GM23338 (cell line): ENCODE data around the gene RIIAD1. TPM values are rescaled to one million over a fixed set of nuclear protein-coding genes. Genes with fewer than 3 reads are reported as not detected.

Experiments
- ATAC-seq: fragments of 200-7000 bp; cut with Tn5 transposase; 3 replicates; pipeline ENCODE4 v1.9.1; 2020
- DNase-seq: peaks from one replicate; pipeline ENCODE4 v3.0.0-alpha.2; 2015; ENCODE audit warnings: low spot score
- H2AFZ ChIP-seq: fragments of 200-600 bp; sonication (generic); 2 replicates; pipeline ENCODE4 v1.8.0; 2016; ENCODE audit warnings: antibody characterized with exemption, mild to moderate bottlenecking, moderate library complexity
- H3F3A ChIP-seq: fragments of 200-600 bp; sonication (generic); replicated peaks from 2 replicates; pipeline ENCODE4 v1.8.0; 2017; ENCODE audit warnings: antibody characterized with exemption, mixed run types, low read depth
- H3K27ac ChIP-seq: fragments of 200-600 bp; sonication (generic); 2 replicates; pipeline ENCODE4 v1.6.1; 2016; ENCODE audit warnings: low read depth
- H3K27me3 ChIP-seq: fragments of 200-600 bp; sonication (generic); 2 replicates; pipeline ENCODE4 v1.8.0; 2016; ENCODE audit warnings: mild to moderate bottlenecking, mixed run types, moderate library complexity; ENCODE audit not compliant: insufficient read depth
- H3K36me3 ChIP-seq: fragments of 200-600 bp; sonication (generic); 2 replicates; pipeline ENCODE4 v1.8.0; 2016; ENCODE audit warnings: mild to moderate bottlenecking; ENCODE audit not compliant: insufficient read depth
- H3K4me1 ChIP-seq: fragments of 200-600 bp; sonication (generic); 2 replicates; pipeline ENCODE4 v1.8.0; 2016; ENCODE audit warnings: mild to moderate bottlenecking, moderate library complexity; ENCODE audit not compliant: insufficient read depth
- H3K4me2 ChIP-seq: fragments of 200-600 bp; sonication (generic); 2 replicates; pipeline ENCODE4 v1.7.1; 2017; ENCODE audit warnings: mixed run types
- H3K4me3 ChIP-seq: fragments of 200-600 bp; sonication (generic); 2 replicates; pipeline ENCODE4 v1.6.1; 2016; ENCODE audit warnings: mixed run types
- H3K79me2 ChIP-seq: fragments of 200-600 bp; sonication (generic); replicated peaks from 2 replicates; pipeline ENCODE4 v1.8.0; 2017; ENCODE audit warnings: mild to moderate bottlenecking; ENCODE audit not compliant: insufficient read depth
- H3K9me2 ChIP-seq: fragments of 200-600 bp; sonication (generic); 2 replicates; pipeline ENCODE4 v1.8.0; 2017; ENCODE audit not compliant: insufficient read depth
- H4K20me1 ChIP-seq: fragments of 200-600 bp; sonication (generic); replicated peaks from 2 replicates; pipeline ENCODE4 v1.8.0; 2017; ENCODE audit warnings: mild to moderate bottlenecking; ENCODE audit not compliant: insufficient read depth
- H3K27ac Mint-ChIP-seq: 2 replicates; pipeline ENCODE4 v1.8.0; 2020; ENCODE audit warnings: inconsistent platforms, mild to moderate bottlenecking, moderate library complexity, mixed read lengths
- H3K27me3 Mint-ChIP-seq: 3 replicates; pipeline ENCODE4 v1.8.0; 2022; ENCODE audit warnings: low read depth, mild to moderate bottlenecking, moderate library complexity, mixed read lengths, inconsistent platforms; ENCODE audit not compliant: insufficient read depth, poor library complexity
- H3K36me3 Mint-ChIP-seq: 3 replicates; pipeline ENCODE4 v1.8.0; 2021; ENCODE audit warnings: low read depth, mild to moderate bottlenecking, inconsistent platforms, moderate library complexity, mixed read lengths
- H3K4me1 Mint-ChIP-seq: 3 replicates; pipeline ENCODE4 v1.8.0; 2020; ENCODE audit warnings: mild to moderate bottlenecking, inconsistent platforms, mixed read lengths
- H3K4me3 Mint-ChIP-seq: 3 replicates; pipeline ENCODE4 v1.8.0; 2021; ENCODE audit warnings: moderate library complexity, mild to moderate bottlenecking, inconsistent platforms, mixed read lengths
- H3K9me3 Mint-ChIP-seq: 3 replicates; pipeline ENCODE4 v1.8.0; 2020; ENCODE audit warnings: moderate library complexity, mild to moderate bottlenecking, inconsistent platforms, mixed read lengths
- CREB1 ChIP-seq: fragments of 250-450 bp; sonication (Bioruptor Pico); IDR thresholded peaks from 2 replicates; pipeline ENCODE4 v1.5.0; 2020; ENCODE audit warnings: low read depth, mild to moderate bottlenecking, moderate library complexity
- EZH2 ChIP-seq: fragments of 200-600 bp; sonication (generic); IDR thresholded peaks from one replicate; pipeline ENCODE4 v1.8.0; 2017; ENCODE audit warnings: antibody characterized with exemption, mild to moderate bottlenecking, low read depth; ENCODE audit not compliant: unreplicated experiment
- EZH2phosphoT487 ChIP-seq: fragments of 200-600 bp; sonication (generic); IDR thresholded peaks from one replicate; pipeline ENCODE4 v1.8.1; 2018; ENCODE audit warnings: antibody characterized with exemption; ENCODE audit not compliant: unreplicated experiment
- JUNB ChIP-seq: IDR thresholded peaks from one replicate; pipeline ENCODE4 v1.6.1; 2016; ENCODE audit warnings: antibody characterized with exemption; ENCODE audit not compliant: unreplicated experiment
- POLR2AphosphoS5 ChIP-seq: IDR thresholded peaks from 2 replicates; pipeline ENCODE4 v1.6.1; 2016; ENCODE audit warnings: antibody characterized with exemption, low read depth
- long read RNA-seq: library from polyadenylated mRNA; unstranded; transcript quantifications from one replicate; pipeline ENCODE4 v2.0.0, GENCODE V29; 2020; ENCODE audit not compliant: unreplicated experiment
- polyA plus RNA-seq: library from polyadenylated mRNA; unstranded; fragments of >200 nt; fragmentation: Nextera tagmentation; extraction: Ambion mirVana; gene quantifications from 2 replicates; pipeline ENCODE4 v1.2.1, GENCODE V29; 2016
- total RNA-seq: library from RNA; depleted of rRNA; stranded (reverse); fragments of >200 nt; shearing (Covaris generic); gene quantifications from 2 replicates; pipeline ENCODE4 v1.2.3, GENCODE V29; 2014; rRNA removed
- TF ChIP-seq, protein P1 (sequence below): IDR thresholded peaks from one replicate; pipeline ENCODE4 v1.6.1; 2018; ENCODE audit warnings: antibody characterized with exemption; ENCODE audit not compliant: unreplicated experiment
- TF ChIP-seq, protein P2 (sequence below), 2 experiments: fragments of 200-600 bp in 1 of 2; sonication (generic) in 1 of 2; conservative IDR thresholded peaks; 2 replicates each; pipeline versions ENCODE4 v1.5.1 to v1.6.1; 2016 to 2017; ENCODE audit warnings: antibody characterized with exemption in 2 of 2, low read depth in 2 of 2, mild to moderate bottlenecking in 2 of 2, moderate library complexity in 1 of 2
- TF ChIP-seq, protein P3 (sequence below): fragments of 250-450 bp; sonication (Bioruptor Pico); IDR thresholded peaks from 2 replicates; pipeline ENCODE4 v1.5.0; 2020; ENCODE audit warnings: mild to moderate bottlenecking, moderate library complexity

Gene RIIAD1, protein sequence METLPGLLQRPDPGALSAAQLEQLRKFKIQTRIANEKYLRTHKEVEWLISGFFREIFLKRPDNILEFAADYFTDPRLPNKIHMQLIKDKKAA
- total RNA-seq = not detected in 2 replicates
- polyA plus RNA-seq = not detected in 2 replicates
- long read RNA-seq = 0 reads

DNA sequence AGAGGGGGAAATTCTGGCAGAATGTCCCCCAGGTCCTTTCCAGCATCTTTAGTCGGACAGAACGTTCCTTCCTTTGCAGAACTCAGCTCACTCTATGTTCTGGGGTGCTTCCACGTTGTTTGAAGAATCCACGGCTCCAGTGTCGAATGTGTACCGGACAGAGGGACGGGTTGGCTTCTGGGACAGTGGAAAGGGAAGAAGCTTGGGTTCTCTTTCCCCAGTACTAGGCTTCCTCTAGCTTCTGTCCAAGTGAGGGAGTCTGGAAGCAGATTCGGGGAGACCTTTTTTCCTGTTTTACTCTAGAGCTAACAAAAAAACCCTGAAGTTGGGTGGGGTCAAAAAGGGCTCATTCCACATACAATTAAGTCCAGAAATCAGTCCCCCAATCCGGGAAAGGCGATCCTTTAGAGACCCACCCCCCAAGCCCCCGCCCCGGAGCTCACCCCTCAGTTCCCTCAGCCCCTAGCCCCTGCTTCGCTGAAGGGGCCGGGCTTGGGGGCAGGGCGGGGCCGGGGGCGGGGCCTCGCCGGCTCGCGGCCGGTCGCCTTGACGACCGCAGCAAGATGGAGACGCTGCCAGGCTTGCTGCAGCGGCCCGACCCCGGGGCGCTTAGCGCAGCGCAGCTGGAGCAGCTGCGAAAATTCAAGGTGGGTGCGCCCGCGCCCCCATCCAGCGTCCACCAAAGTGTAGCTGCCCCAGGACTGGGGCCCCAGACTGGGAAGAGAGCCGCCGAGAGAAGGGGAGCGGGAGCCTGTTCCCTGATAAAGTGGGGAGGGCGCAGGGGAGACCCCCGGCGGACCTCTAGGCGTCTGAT lies at the start of gene RIIAD1:
Gene RIIAD1 (plus strand): TSS at position 549 of the 814 bp plus-strand sequence. CDS start 15 bp downstream, at position 564.
- Mint-ChIP-seq H3K9me3 (no peaks in the 10 kb centered on the region), H3K4me3 (peak within 1 kb of the TSS; percentile 78), H3K36me3 (no peaks in the 10 kb centered on the region), H3K27me3 (peaks cover 41% of the 10 kb centered on the region), H3K4me1 (peaks cover 27% of the 10 kb centered on the region), H3K27ac (no peak within 1 kb of the TSS)
- Histone ChIP-seq H3K27ac (no peak within 1 kb of the TSS), H3F3A (no peaks in the 10 kb centered on the region), H4K20me1 (0 out of 2 replicates have a peak, but pooled peaks cover 2% of the 10 kb centered on the region), H3K9me2 (no peaks in the 10 kb centered on the region), H3K4me3 (peak within 1 kb of the TSS; percentile 87), H3K36me3 (no peaks in the 10 kb centered on the region), H3K27me3 (peaks cover 62% of the 10 kb centered on the region), H3K79me2 (no peaks in the 10 kb centered on the region), H3K4me2 (peak within 1 kb of the TSS; percentile 93), H2AFZ (peak within 1 kb of the TSS; percentile 95), H3K4me1 (peaks cover 19% of the 10 kb centered on the region)
- DNase-seq = peak; percentile 78
- TF ChIP-seq EZH2phosphoT487 (no peak), POLR2AphosphoS5 (no peak)
- peak; percentile 84 for ATAC-seq

DNA sequence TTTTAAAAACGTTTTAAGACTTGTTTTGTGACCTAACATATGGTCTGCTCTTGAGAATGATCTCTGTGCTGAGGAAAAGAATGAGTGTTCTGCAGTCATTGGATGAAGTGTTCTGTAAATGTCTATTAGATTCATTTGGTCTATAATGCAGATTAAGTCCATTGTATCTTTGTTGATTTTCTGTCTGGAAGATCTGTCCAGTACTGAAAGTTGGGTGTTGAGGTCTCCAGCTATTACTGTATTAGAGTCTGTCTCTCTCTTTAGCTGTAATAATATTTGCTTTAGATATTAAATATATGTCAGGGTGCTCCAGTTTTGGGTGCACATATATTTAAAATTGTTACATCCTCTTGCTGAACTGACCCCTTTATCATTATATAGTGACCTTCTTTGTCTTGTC lies 47.9 kb upstream of the RIIAD1 start:
- Histone ChIP-seq H3F3A (no peaks in the 10 kb centered on the region), H3K36me3 (peaks cover 5% of the 10 kb centered on the region), H4K20me1 (0 out of 2 replicates have a peak, but pooled peaks cover 6% of the 10 kb centered on the region), H3K9me2 (no peaks in the 10 kb centered on the region), H3K79me2 (0 out of 2 replicates have a peak, but pooled peaks cover 4% of the 10 kb centered on the region), H2AFZ (no peak overlapping the region), H3K4me3 (no peak overlapping the region), H3K4me2 (no peak overlapping the region), H3K27ac (no peak overlapping the region), H3K27me3 (no peaks in the 10 kb centered on the region), H3K4me1 (no peaks in the 10 kb centered on the region)
- Mint-ChIP-seq H3K27ac (no peak overlapping the region), H3K27me3 (no peaks in the 10 kb centered on the region), H3K4me1 (no peaks in the 10 kb centered on the region), H3K4me3 (no peak overlapping the region), H3K36me3 (peaks cover 31% of the 10 kb centered on the region), H3K9me3 (no peaks in the 10 kb centered on the region)
- DNase-seq = no peak
- ATAC-seq = no peak
- TF ChIP-seq POLR2AphosphoS5 (no peak), CREB1 (no peak), JUNB (no peak), EZH2 (no peak)
- TF ChIP-seq, protein P1, sequence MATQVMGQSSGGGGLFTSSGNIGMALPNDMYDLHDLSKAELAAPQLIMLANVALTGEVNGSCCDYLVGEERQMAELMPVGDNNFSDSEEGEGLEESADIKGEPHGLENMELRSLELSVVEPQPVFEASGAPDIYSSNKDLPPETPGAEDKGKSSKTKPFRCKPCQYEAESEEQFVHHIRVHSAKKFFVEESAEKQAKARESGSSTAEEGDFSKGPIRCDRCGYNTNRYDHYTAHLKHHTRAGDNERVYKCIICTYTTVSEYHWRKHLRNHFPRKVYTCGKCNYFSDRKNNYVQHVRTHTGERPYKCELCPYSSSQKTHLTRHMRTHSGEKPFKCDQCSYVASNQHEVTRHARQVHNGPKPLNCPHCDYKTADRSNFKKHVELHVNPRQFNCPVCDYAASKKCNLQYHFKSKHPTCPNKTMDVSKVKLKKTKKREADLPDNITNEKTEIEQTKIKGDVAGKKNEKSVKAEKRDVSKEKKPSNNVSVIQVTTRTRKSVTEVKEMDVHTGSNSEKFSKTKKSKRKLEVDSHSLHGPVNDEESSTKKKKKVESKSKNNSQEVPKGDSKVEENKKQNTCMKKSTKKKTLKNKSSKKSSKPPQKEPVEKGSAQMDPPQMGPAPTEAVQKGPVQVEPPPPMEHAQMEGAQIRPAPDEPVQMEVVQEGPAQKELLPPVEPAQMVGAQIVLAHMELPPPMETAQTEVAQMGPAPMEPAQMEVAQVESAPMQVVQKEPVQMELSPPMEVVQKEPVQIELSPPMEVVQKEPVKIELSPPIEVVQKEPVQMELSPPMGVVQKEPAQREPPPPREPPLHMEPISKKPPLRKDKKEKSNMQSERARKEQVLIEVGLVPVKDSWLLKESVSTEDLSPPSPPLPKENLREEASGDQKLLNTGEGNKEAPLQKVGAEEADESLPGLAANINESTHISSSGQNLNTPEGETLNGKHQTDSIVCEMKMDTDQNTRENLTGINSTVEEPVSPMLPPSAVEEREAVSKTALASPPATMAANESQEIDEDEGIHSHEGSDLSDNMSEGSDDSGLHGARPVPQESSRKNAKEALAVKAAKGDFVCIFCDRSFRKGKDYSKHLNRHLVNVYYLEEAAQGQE = no peak
- TF ChIP-seq, protein P2, sequence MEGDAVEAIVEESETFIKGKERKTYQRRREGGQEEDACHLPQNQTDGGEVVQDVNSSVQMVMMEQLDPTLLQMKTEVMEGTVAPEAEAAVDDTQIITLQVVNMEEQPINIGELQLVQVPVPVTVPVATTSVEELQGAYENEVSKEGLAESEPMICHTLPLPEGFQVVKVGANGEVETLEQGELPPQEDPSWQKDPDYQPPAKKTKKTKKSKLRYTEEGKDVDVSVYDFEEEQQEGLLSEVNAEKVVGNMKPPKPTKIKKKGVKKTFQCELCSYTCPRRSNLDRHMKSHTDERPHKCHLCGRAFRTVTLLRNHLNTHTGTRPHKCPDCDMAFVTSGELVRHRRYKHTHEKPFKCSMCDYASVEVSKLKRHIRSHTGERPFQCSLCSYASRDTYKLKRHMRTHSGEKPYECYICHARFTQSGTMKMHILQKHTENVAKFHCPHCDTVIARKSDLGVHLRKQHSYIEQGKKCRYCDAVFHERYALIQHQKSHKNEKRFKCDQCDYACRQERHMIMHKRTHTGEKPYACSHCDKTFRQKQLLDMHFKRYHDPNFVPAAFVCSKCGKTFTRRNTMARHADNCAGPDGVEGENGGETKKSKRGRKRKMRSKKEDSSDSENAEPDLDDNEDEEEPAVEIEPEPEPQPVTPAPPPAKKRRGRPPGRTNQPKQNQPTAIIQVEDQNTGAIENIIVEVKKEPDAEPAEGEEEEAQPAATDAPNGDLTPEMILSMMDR (conservative IDR thresholded peaks at IDR 0.05; ENCODE audit: low read depth in 2 of 2) = no peak
- TF ChIP-seq, protein P3, sequence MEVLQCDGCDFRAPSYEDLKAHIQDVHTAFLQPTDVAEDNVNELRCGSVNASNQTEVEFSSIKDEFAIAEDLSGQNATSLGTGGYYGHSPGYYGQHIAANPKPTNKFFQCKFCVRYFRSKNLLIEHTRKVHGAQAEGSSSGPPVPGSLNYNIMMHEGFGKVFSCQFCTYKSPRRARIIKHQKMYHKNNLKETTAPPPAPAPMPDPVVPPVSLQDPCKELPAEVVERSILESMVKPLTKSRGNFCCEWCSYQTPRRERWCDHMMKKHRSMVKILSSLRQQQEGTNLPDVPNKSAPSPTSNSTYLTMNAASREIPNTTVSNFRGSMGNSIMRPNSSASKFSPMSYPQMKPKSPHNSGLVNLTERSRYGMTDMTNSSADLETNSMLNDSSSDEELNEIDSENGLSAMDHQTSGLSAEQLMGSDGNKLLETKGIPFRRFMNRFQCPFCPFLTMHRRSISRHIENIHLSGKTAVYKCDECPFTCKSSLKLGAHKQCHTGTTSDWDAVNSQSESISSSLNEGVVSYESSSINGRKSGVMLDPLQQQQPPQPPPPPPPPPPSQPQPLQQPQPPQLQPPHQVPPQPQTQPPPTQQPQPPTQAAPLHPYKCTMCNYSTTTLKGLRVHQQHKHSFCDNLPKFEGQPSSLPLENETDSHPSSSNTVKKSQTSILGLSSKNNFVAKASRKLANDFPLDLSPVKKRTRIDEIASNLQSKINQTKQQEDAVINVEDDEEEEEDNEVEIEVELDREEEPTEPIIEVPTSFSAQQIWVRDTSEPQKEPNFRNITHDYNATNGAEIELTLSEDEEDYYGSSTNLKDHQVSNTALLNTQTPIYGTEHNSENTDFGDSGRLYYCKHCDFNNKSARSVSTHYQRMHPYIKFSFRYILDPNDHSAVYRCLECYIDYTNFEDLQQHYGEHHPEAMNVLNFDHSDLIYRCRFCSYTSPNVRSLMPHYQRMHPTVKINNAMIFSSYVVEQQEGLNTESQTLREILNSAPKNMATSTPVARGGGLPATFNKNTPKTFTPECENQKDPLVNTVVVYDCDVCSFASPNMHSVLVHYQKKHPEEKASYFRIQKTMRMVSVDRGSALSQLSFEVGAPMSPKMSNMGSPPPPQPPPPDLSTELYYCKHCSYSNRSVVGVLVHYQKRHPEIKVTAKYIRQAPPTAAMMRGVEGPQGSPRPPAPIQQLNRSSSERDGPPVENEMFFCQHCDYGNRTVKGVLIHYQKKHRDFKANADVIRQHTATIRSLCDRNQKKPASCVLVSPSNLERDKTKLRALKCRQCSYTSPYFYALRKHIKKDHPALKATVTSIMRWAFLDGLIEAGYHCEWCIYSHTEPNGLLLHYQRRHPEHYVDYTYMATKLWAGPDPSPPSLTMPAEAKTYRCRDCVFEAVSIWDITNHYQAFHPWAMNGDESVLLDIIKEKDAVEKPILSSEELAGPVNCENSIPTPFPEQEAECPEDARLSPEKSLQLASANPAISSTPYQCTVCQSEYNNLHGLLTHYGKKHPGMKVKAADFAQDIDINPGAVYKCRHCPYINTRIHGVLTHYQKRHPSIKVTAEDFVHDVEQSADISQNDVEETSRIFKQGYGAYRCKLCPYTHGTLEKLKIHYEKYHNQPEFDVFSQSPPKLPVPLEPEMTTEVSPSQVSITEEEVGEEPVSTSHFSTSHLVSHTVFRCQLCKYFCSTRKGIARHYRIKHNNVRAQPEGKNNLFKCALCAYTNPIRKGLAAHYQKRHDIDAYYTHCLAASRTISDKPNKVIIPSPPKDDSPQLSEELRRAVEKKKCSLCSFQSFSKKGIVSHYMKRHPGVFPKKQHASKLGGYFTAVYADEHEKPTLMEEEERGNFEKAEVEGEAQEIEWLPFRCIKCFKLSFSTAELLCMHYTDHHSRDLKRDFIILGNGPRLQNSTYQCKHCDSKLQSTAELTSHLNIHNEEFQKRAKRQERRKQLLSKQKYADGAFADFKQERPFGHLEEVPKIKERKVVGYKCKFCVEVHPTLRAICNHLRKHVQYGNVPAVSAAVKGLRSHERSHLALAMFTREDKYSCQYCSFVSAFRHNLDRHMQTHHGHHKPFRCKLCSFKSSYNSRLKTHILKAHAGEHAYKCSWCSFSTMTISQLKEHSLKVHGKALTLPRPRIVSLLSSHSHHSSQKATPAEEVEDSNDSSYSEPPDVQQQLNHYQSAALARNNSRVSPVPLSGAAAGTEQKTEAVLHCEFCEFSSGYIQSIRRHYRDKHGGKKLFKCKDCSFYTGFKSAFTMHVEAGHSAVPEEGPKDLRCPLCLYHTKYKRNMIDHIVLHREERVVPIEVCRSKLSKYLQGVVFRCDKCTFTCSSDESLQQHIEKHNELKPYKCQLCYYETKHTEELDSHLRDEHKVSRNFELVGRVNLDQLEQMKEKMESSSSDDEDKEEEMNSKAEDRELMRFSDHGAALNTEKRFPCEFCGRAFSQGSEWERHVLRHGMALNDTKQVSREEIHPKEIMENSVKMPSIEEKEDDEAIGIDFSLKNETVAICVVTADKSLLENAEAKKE (CRISPR knock-in tag) = no peak
